ENCODE results near the gene ITCH.
"Not testable (repeated sequence)": the region's sequence is repeated elsewhere in the genome, so short reads cannot be mapped to it uniquely, and the experiment has no call there.

Gene ITCH

GRCh38 chr20:34425032-34425690 is 62.1 kb downstream of the ITCH start:
- not testable (repeated sequence) for DNase-seq

- DNase-seq: no peak
Measured at GRCh38 chr20:34426026-34426425, 63.0 kb downstream of the ITCH start.

DNA sequence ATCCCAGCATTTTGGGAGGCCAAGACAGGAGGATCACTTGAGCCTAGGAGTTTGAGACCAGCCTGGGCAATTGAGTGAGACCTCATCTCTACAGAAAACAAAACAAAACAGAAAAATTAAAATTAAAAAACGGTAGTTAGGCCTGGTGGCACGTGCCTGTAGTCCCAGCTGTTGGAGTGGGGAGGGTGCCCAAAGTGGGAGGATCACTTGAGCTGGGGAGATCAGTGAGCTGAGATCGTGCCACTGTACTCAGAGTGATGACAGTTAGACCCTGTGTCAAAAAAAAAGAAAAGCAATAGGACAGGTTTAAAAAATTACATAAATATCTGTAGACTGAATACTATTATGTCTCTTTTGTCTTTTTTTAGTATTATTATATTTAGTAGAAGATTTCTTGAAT is 64.3 kb downstream of the ITCH start:
- DNase-seq: no peak

GRCh38 chr20:34427784-34428183 is 64.7 kb downstream of the ITCH start:
- DNase-seq: no peak

DNA sequence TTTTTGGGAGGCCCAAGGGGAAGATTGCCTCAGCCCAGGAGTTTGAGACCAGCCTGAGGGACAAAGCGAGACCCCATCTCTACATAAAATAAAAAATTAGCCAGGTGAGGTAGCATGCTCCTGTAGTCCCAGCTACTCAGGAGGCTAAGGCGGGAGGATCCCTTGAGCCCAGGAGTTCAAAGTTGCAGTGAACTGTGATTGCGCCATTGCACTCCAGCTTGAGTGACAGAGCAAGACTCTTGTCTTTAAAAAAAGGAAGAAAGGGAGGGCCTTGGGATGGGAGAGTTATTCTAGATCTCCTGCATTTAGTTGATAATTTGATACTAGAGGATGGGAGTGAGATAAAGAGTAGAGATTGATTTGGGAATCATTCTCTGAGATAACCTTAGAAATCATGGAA is 68.1 kb downstream of the ITCH start:
- no peak for DNase-seq

DNA sequence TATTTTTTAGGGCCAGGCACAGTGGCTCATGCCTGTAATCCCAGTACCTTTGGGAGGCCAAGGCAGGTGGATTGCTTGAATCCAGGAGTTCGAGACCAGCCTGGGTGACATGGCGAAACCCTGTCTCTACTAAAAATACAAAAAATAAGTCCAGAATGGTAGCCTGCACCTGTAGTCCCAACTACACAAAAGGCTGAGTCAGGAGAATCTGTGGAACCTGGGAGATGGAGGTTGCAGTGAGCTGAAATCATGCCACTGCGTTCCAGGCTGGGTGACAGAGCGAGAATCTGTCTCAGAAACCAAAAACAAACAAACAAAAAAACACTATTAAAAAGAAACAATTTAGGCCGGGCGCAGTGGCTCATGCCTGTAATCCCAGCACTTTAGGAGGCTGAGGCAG is 69.6 kb downstream of the ITCH start:
- DNase-seq: not testable (repeated sequence)

GRCh38 chr20:34433391-34433790 is 70.3 kb downstream of the ITCH start:
- DNase-seq: no peak

DNA sequence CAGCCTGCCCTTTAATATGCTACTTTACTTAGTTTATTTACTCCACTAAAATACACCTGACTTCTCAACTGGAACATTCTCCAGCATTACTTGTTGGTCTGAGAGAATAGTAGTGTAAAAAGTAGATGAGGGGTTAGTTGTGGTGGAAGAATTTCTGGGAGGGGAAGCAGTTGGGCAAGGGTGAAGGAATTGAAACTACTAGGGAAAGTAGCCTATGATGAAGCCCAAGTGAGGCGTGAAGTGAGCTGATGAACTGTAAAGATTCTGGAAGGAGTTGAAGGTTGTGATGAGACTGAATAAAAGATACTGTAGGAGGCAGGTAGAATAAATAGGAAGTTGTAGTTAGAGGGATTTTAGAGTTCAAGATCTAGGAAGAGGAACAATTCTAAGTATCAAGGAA is 72.5 kb downstream of the ITCH start:
- DNase-seq: no peak

DNA sequence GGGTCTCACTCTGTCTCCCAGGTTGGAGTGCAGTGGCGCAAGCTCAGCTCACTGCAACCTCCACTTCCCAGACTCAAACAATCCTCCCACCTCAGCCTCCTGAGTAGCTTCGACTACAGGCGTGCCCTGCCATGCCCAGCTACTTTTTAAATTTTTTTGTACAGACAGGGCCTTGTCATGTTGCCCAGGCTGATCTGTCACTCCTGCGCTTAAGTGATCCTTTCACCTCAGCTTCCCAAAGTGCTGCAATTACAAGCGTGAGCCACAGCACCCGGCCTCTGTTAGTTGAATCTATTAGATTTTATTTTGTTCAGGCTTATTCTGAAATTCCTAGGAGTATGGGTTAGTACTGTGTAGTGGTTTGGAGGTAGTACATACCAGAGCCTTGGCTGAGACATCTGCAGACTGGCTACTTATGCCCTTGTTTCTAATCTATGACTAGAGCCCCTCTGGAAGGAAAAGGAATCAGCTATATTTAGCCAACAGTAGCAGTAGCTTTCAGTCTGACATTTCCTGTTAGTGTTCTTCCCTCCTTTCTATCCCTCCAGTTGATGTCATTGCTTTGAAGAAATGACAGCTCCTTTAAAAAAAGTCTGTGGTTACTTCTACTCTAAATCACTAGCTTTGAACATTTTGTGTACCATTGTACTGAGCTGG is 74.4 kb downstream of the ITCH start:
- DNase-seq: no peak

DNA sequence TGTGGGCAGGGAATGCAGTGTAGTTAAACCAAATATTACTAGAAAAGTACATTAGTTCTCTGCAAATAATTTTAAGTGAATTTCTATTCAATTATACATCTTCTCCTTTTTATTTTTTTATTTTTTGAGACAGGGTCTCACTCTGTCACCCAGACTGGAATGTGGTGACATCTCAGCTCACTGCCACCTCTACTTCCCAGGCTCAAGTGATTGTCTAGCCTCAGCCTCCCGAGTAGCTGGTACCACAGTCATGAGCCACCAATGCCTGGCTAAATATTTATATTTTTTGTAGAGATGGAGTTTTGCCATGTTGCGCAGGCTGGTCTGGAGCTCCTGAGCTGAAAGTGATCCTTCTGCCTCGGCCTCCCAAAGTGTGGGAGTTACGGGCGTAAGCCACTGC is 76.1 kb downstream of the ITCH start:
- DNase-seq: no peak

DNA sequence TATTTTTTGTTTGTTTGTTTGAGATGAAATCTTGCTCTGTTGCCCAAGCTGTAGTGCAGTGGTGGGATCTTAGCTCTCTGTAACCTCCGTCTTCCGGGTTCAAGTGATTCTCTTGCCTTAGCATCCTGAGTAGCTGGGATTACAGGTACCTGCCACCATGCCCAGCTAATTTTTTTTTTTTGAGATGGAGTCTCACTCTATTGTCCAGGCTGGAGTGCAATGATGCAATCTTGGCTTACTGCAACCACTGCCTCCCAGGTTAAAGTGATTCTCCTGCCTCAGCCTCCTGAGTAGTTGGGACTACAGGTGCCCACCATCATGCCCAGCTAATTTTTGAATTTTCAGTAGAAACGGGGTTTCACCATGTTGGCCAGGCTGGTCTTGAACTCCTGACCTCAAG is 78.3 kb downstream of the ITCH start:
- DNase-seq: not testable (repeated sequence)

DNA sequence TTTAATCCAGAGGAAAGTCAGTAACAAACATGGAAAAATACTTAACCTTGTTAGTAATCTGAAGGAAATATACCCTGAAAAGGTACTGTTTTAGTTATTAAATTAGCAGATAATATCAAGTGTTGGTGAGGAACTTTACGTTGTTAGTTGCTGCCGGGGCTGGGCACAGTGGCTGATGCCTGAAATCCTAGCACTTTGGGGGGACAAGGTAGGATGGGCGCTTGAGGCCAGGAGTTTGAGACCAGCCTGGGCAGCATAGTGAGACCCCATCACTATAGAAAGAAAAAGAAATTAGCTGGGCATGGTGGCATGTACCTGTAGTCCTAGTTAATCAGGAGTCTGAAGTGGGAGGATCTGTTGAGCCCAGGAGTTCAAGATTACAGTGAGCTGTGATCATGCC is 80.5 kb downstream of the ITCH start:
- DNase-seq: no peak

DNA sequence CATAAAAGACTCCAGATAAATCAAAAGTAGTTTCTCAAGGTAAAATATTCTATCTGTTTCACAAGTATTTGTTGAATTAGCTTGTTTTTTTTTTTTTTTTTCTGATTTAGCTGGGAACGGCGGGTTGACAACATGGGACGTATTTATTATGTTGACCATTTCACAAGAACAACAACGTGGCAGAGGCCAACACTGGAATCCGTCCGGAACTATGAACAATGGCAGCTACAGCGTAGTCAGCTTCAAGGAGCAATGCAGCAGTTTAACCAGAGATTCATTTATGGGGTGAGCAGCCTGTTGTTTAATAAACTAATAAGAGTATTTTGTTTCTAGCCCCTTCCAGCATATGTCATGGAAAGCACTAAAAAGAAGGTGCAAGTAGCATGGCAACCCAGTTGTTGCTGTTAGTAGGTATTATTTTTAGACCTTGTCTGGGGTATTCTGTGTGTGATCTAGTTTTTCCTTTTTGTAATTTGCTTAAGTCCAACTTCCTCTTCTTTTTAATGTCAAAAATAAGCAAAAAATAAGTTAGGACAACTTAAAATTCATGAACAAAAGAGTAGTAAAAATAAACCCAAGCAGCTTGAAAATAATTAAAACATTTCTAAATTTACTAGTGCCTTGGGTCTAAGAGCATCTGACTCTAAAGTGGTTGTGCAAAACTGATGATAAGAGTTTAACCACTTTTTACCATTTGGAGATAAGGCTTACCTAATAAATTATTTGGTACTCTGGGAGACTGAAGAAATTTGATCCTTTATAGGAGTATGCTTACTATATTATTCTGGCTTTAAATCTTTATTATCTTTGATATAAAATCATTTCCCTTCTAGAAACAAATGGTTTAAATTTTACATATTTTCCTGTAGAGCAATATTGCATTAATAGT is 82.3 kb downstream of the ITCH start:
- DNase-seq: no peak

DNA sequence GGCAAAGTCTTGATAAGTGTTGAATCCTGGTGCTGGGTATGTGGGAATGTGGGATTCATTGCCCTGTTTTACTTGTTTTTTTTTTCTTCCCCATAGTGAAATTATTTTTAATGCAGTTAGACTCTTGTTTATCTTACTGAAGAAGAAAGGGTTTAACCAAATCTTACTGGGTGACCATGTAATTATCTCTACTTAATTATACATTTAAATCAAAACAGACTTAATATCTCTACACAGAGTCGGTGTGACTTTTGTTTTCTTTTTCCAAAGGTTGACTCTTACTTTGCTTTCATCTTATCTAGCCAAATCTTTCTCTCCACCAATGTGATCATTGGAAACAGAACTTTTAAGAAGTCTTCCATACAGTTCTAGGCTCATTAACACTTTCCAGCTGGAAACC is 85.4 kb downstream of the ITCH start:
- DNase-seq: no peak

GRCh38 chr20:34449674-34450592 is 86.9 kb downstream of the ITCH start:
- no peak for DNase-seq

- DNase-seq: no peak
Measured at GRCh38 chr20:34452281-34452982, 89.4 kb downstream of the ITCH start.

DNA sequence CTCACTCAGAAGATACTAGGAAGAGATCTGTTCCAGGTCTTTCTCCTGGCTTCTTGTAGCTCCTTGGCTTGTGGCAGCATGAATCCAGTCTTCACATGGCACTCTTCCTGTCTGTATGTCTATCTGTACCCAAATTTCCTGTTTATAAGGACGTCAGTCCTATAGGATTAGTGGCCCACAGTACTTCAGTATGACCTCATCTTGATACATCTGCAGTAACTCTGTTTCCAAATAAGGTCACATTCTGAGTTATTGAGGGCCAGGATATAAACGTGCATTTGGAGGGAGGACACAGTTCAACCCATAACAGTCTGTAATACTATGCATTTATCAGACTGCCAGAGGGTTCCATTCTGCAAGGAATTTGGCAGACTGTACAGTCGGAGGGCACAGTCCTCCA is 95.6 kb downstream of the ITCH start:
- no peak for DNase-seq

GRCh38 chr20:34459209-34459897 is 96.3 kb downstream of the ITCH start:
- DNase-seq: no peak

- DNase-seq: no peak
Measured at GRCh38 chr20:34461779-34462087, 98.7 kb downstream of the ITCH start.

GRCh38 chr20:34468951-34469350 is 105.9 kb downstream of the ITCH start:
- DNase-seq: no peak

GRCh38 chr20:34472246-34472925 is 109.3 kb downstream of the ITCH start:
- no peak for DNase-seq
